Keratinocyte (primary cell): ENCODE measurements around the gene SLC23A2.

Source experiments
- CTCF ChIP-seq, 3 experiments: IDR thresholded peaks in 1 of 3; conservative IDR thresholded peaks in 1 of 3; optimal IDR thresholded peaks in 1 of 3; 2 replicates in 2 of 3; 3 replicates in 1 of 3; pipeline versions ENCODE3 to v1.5.1; 2011; ENCODE audit warnings: low read length in 3 of 3, mild to moderate bottlenecking in 3 of 3, moderate library complexity in 2 of 3, control low read depth in 1 of 3, inconsistent platforms in 1 of 3; ENCODE audit not compliant: insufficient read depth in 2 of 3; ENCODE audit errors: extremely low read depth in 1 of 3
- EZH2 ChIP-seq: IDR thresholded peaks from one replicate; pipeline ENCODE4 v1.6.1; 2012; ENCODE audit warnings: inconsistent platforms, mild to moderate bottlenecking, low read length, moderate library complexity

DNA sequence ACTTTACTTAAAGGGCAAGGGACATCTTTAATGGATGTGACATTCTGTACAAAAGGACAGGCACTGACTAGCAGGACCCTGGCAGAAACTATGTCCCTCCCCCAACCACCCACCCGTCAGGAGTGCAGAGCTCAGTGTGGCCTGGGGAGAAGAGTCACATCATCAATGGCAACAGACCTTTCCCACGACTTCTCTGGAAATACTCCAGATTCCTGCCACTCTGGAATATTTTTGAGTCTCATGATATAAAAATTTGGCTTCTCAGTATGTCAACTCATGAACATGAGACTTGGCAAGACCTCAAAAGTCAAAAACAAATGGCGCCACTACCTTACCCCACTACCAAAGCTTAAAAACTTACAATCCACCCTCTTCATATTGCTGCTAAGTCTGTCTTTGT, 118.3 kb downstream of the SLC23A2 start:
- TF ChIP-seq CTCF (optimal IDR thresholded peaks at IDR 0.05 in 1 of 3, IDR thresholded peaks at IDR 0.05 in 1 of 3, conservative IDR thresholded peaks at IDR 0.05 in 1 of 3; ENCODE audit: extremely low read depth in 1 of 3, insufficient read depth in 2 of 3, low read length in 3 of 3) (no peak), EZH2 (no peak)
